ENCODE measurements around the gene ADCY9. TPM values are rescaled to one million over a fixed set of nuclear protein-coding genes. Genes with fewer than 3 reads are reported as not detected.

Gene ADCY9
- total RNA-seq, 1 experiment from 2014 or later: 10.5 TPM

- no TSS peak for BruUV-seq (replicated peaks)
- no peaks in the 10 kb centered on the region for H3K9me3 ChIP-seq (ENCODE audit: insufficient read depth, low read depth)
- H3K27me3 ChIP-seq (ENCODE audit: insufficient read depth, low read depth): no peaks in the 10 kb centered on the region
- H3K79me2 ChIP-seq (ENCODE audit: low read depth): no peaks in the 10 kb centered on the region
- no peak for DNase-seq
- TF ChIP-seq, protein P1, sequence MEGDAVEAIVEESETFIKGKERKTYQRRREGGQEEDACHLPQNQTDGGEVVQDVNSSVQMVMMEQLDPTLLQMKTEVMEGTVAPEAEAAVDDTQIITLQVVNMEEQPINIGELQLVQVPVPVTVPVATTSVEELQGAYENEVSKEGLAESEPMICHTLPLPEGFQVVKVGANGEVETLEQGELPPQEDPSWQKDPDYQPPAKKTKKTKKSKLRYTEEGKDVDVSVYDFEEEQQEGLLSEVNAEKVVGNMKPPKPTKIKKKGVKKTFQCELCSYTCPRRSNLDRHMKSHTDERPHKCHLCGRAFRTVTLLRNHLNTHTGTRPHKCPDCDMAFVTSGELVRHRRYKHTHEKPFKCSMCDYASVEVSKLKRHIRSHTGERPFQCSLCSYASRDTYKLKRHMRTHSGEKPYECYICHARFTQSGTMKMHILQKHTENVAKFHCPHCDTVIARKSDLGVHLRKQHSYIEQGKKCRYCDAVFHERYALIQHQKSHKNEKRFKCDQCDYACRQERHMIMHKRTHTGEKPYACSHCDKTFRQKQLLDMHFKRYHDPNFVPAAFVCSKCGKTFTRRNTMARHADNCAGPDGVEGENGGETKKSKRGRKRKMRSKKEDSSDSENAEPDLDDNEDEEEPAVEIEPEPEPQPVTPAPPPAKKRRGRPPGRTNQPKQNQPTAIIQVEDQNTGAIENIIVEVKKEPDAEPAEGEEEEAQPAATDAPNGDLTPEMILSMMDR (conservative IDR thresholded peaks at IDR 0.05): no peak
- TF ChIP-seq EZH2 (IDR thresholded peaks at IDR 0.05; ENCODE audit: low read depth): no peak
- ChIA-PET CTCF (no interaction called here), POLR2A (ENCODE audit: unreplicated experiment) (no interaction called here)
- H3K4me1 ChIP-seq (replicated peaks; ENCODE audit: insufficient read depth): no peaks in the 10 kb centered on the region
- H3K9me2 ChIP-seq (ENCODE audit: insufficient read depth): no peaks in the 10 kb centered on the region
- intact Hi-C loops (cut with micrococcal nuclease; ENCODE audit: unreplicated experiment): no loop called here
- H3K4me2 ChIP-seq: no peak overlapping the region
- no peak overlapping the region for H3K4me3 ChIP-seq
- H3K36me3 ChIP-seq (ENCODE audit: low read depth): no peaks in the 10 kb centered on the region
- H3K27ac ChIP-seq: no peak overlapping the region
- H2AFZ ChIP-seq: no peak overlapping the region
- no peaks in the 10 kb centered on the region for H4K20me1 ChIP-seq (ENCODE audit: insufficient read depth)
- peaks cover 4% of the 10 kb centered on the region; the same call in 1 of the 2 replicates for H3F3A ChIP-seq (ENCODE audit: insufficient read depth, low read depth)
These were observed 8.5 kb upstream of the ADCY9 start for GRCh38 chr16:4124535-4125294.

DNA sequence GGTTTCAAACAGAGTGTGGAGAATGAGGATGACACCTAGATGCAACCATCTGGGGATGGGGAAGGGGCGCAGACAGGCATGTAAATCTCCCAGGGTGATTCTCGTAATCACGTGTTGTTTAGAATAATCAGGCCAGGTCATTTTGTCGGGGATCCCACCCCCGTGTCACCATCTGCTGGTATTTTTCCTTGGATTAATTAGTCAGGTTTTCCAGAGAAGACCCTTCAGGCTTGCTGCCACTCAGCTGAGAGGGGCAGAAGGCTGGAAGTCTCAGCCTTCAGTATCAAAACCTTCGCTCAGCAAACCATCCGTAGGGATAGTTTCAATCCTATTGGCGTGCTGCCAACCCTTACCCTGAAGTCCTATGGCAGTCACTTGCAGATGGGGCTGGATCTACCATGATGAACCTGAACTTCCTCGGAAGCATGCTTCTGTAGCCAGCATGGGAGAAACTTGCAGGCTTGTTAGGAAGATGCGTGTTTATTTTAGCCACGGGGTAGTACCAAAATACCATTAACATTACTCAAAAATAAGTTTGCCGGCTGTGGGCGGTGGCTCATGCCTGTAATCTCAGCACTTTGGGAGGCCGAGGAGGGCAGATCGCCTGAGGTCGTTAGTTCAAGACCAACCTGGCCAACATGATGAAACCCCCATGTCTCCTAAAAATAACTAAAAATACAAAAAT is 7.5 kb upstream of the ADCY9 start:
- H4K20me1 ChIP-seq (ENCODE audit: insufficient read depth): no peaks in the 10 kb centered on the region
- H3K9me2 ChIP-seq (ENCODE audit: insufficient read depth): no peaks in the 10 kb centered on the region
- H3K27me3 ChIP-seq (ENCODE audit: insufficient read depth, low read depth): no peaks in the 10 kb centered on the region
- H3F3A ChIP-seq (ENCODE audit: insufficient read depth, low read depth): peaks cover 4% of the 10 kb centered on the region; the same call in 1 of the 2 replicates
- no peak overlapping the region for H3K27ac ChIP-seq
- no TSS peak for BruUV-seq (replicated peaks)
- no peaks in the 10 kb centered on the region for H3K36me3 ChIP-seq (ENCODE audit: low read depth)
- no peaks in the 10 kb centered on the region for H3K4me1 ChIP-seq (replicated peaks; ENCODE audit: insufficient read depth)
- no peaks in the 10 kb centered on the region for H3K79me2 ChIP-seq (ENCODE audit: low read depth)
- DNase-seq: peak in 1 of 2 experiments; percentile 41
- intact Hi-C loops (cut with micrococcal nuclease; ENCODE audit: unreplicated experiment): no loop called here
- H2AFZ ChIP-seq: no peak overlapping the region
- H3K9me3 ChIP-seq (ENCODE audit: insufficient read depth, low read depth): no peaks in the 10 kb centered on the region
- CTCF ChIA-PET: no interaction called here
- no peak overlapping the region for H3K4me3 ChIP-seq
- TF ChIP-seq, protein P1 (conservative IDR thresholded peaks at IDR 0.05): no peak
- TF ChIP-seq EZH2 (IDR thresholded peaks at IDR 0.05; ENCODE audit: low read depth): no peak
- H3K4me2 ChIP-seq: no peak overlapping the region
- POLR2A ChIA-PET (ENCODE audit: unreplicated experiment): no interaction called here

DNA sequence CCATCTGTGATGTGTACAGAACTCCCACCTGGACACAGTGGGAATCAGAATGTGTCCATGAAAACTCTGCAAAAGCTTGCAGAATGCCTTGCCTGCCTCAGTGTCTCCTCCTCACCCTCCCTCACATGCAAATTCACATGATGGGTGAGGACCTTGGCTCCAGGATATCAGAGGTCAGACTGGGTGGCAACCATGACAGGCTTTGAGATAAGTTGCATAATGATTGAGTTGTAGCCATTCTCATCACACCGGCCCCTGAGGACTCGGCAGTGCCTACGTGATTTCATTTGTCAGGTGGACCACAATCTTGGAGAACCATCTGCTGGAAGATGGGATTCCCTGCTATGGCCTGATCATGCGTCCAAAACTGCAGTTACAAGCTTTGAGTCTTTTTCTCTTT is 3.9 kb upstream of the ADCY9 start:
- CTCF ChIA-PET: no interaction called here
- H3K79me2 ChIP-seq (ENCODE audit: low read depth): no peaks in the 10 kb centered on the region
- BruUV-seq (replicated peaks): no TSS peak

More for the DNA sequence above, 3.9 kb upstream of the ADCY9 start:
- Histone ChIP-seq H3F3A (ENCODE audit: insufficient read depth, low read depth) (peaks cover 4% of the 10 kb centered on the region; the same call in 1 of the 2 replicates), H3K4me2 (no peak overlapping the region), H3K9me2 (ENCODE audit: insufficient read depth) (no peaks in the 10 kb centered on the region), H4K20me1 (ENCODE audit: insufficient read depth) (no peaks in the 10 kb centered on the region), H3K9me3 (ENCODE audit: insufficient read depth, low read depth) (no peaks in the 10 kb centered on the region), H2AFZ (no peak overlapping the region), H3K27ac (no peak overlapping the region), H3K27me3 (ENCODE audit: insufficient read depth, low read depth) (no peaks in the 10 kb centered on the region), H3K4me1 (replicated peaks; ENCODE audit: insufficient read depth) (no peaks in the 10 kb centered on the region), H3K36me3 (ENCODE audit: low read depth) (no peaks in the 10 kb centered on the region), H3K4me3 (no peak overlapping the region)
- no peak for DNase-seq
- POLR2A ChIA-PET (ENCODE audit: unreplicated experiment): no interaction called here
- intact Hi-C loops (cut with micrococcal nuclease; ENCODE audit: unreplicated experiment): no loop called here
- TF ChIP-seq EZH2 (IDR thresholded peaks at IDR 0.05; ENCODE audit: low read depth): no peak
- TF ChIP-seq, protein P1 (conservative IDR thresholded peaks at IDR 0.05): no peak

Data from PC-9 (cell line).